ENCODE measurements around the gene ADK. TPM values are rescaled to one million over a fixed set of nuclear protein-coding genes. Genes with fewer than 3 reads are reported as not detected.

The ADK gene
- total RNA-seq, 4 donors from 2014 or later, result 62.1 to 84.7 (median 74.4) TPM

GRCh38 chr10:74388801-74389200 lies 237.8 kb downstream of the ADK start:
- no peaks in the 10 kb centered on the region for H3K36me3 ChIP-seq
- no peak for TF ChIP-seq POLR2A (IDR thresholded peaks at IDR 0.05)
- TF ChIP-seq CTCF (IDR thresholded peaks at IDR 0.05), result no peak
- no peaks in the 10 kb centered on the region for H3K27me3 ChIP-seq
- peaks cover 5 to 11% of the 10 kb centered on the region in 2 donors for H3K4me1 ChIP-seq
- DNase-seq, result peak in 1 of 2 donors; percentile 8
- no peak overlapping the region for H3K27ac ChIP-seq
- no peaks in the 10 kb centered on the region for H3K9me3 ChIP-seq
- no peak overlapping the region for H3K4me3 ChIP-seq (replicated peaks in 1 of 3)
- intact Hi-C loops (cut with DNase I), result no loop called here

- 82 to 86% methylated on average over 1 of the region's 1 CpG for WGBS, 2 donors
- intact Hi-C loops (cut with DNase I), result no loop called here
- no peaks in the 10 kb centered on the region for H3K4me1 ChIP-seq
Observed at GRCh38 chr10:74391786-74392185, 240.8 kb downstream of the ADK start.

DNA sequence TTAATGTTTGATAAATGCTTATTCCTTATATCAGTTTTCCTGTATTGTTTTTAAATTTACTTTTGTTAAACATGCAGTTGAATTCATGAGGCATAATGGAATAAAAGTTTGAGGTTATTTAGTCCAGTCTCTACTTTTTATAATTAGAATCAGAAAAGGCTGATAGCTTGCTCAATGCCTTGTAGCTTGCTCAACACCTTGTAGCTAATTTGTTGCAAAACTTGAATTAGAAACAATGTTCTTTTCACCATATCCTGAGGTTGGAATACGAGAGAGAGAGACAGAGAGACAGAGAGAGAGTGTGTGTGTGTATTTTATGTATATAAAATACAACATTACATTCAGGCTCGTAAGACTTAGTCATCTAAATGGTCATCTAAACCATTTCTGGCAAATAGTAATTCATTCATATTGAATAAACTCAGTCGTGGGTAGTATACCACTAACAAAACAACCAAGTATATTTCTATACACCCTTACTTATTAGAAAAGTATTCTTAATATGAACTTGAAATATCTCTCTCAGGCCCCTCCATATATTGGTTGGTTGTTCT lies 243.5 kb downstream of the ADK start:
- intact Hi-C loops (cut with DNase I), result no loop called here
- WGBS, 2 donors, result 93 to 94% methylated on average over 3 of the region's 3 CpGs
- no peak for DNase-seq
- Histone ChIP-seq H3K36me3 (no peaks in the 10 kb centered on the region), H3K27me3 (no peaks in the 10 kb centered on the region), H3K4me3 (replicated peaks in 1 of 3) (no peak overlapping the region), H3K9me3 (no peaks in the 10 kb centered on the region), H3K4me1 (no peaks in the 10 kb centered on the region), H3K27ac (no peak overlapping the region)
- no peak for TF ChIP-seq POLR2A (IDR thresholded peaks at IDR 0.05)

More at GRCh38 chr10:74391786-74392185, 240.8 kb downstream of the ADK start:
- DNase-seq, result no peak
- H3K27me3 ChIP-seq, result no peaks in the 10 kb centered on the region
- no peak overlapping the region for H3K4me3 ChIP-seq (replicated peaks in 1 of 3)
- no peaks in the 10 kb centered on the region for H3K36me3 ChIP-seq
- TF ChIP-seq POLR2A (IDR thresholded peaks at IDR 0.05) (no peak), CTCF (IDR thresholded peaks at IDR 0.05) (no peak)
- no peak overlapping the region for H3K27ac ChIP-seq
- no peaks in the 10 kb centered on the region for H3K9me3 ChIP-seq

GRCh38 chr10:74400186-74400585 lies 249.2 kb downstream of the ADK start:
- H3K36me3 ChIP-seq, result no peaks in the 10 kb centered on the region
- DNase-seq, result no peak
- H3K9me3 ChIP-seq, result no peaks in the 10 kb centered on the region
- no peaks in the 10 kb centered on the region for H3K27me3 ChIP-seq
- intact Hi-C loops (cut with DNase I), result no loop called here
- no peak overlapping the region for H3K4me3 ChIP-seq (replicated peaks in 1 of 3)
- 95% methylated on average over 3 of the region's 3 CpGs for WGBS, 2 donors
- TF ChIP-seq POLR2A (IDR thresholded peaks at IDR 0.05) (no peak), CTCF (IDR thresholded peaks at IDR 0.05) (no peak)
- no peak overlapping the region for H3K27ac ChIP-seq
- no peaks in the 10 kb centered on the region for H3K4me1 ChIP-seq

- intact Hi-C loops (cut with DNase I), result no loop called here
- DNase-seq, result no peak
- no peak overlapping the region for H3K4me3 ChIP-seq (replicated peaks in 1 of 3)
- no peaks in the 10 kb centered on the region for H3K27me3 ChIP-seq
- TF ChIP-seq POLR2A (IDR thresholded peaks at IDR 0.05), result no peak
- TF ChIP-seq CTCF (IDR thresholded peaks at IDR 0.05), result no peak
- no peaks in the 10 kb centered on the region for H3K9me3 ChIP-seq
- H3K27ac ChIP-seq, result no peak overlapping the region
- no peaks in the 10 kb centered on the region for H3K4me1 ChIP-seq
- H3K36me3 ChIP-seq, result no peaks in the 10 kb centered on the region
- WGBS, 2 donors, result 83 to 89% methylated on average over 1 of the region's 1 CpG
Observed at GRCh38 chr10:74406006-74406405, 255.0 kb downstream of the ADK start.

All from thyroid gland (tissue), 4 donors.